ENCODE results near the gene FGFR1OP2.

GRCh38 chr12:27014859-27015729 is 76.8 kb downstream of the FGFR1OP2 start:
- TF ChIP-seq EZH2 (IDR thresholded peaks at IDR 0.05) (no peak), CTCF (IDR thresholded peaks at IDR 0.05) (no peak)
